ENCODE data around the gene BUD31.
"Not testable (repeated sequence)": the region's sequence is repeated elsewhere in the genome, so short reads cannot be mapped to it uniquely, and the experiment has no call there.

The BUD31 gene

GRCh38 chr7:99408379-99409191 is at the start of gene BUD31, which contains the start of gene PDAP1:
BUD31 (plus strand) TSS chr7:99408969; CDS start chr7:99411093, 2,124 bp downstream.
PDAP1 (minus strand) TSS chr7:99408597; CDS start chr7:99408548, 49 bp downstream.
- peak; percentile 93 for DNase-seq

- DNase-seq: no peak
Observed at GRCh38 chr7:99359465-99360154, 49.2 kb upstream of the BUD31 start.

- no peak for DNase-seq
Observed at GRCh38 chr7:99362801-99363200, 46.0 kb upstream of the BUD31 start.

- no peak for DNase-seq
Observed at GRCh38 chr7:99363286-99363685, 45.5 kb upstream of the BUD31 start.

GRCh38 chr7:99365318-99366141 is 43.2 kb upstream of the BUD31 start:
- DNase-seq: peak; percentile 58

GRCh38 chr7:99366646-99367045 is 42.1 kb upstream of the BUD31 start:
- DNase-seq: no peak

GRCh38 chr7:99368750-99369389 is 39.9 kb upstream of the BUD31 start:
- DNase-seq: no peak

GRCh38 chr7:99369767-99370391 is 38.9 kb upstream of the BUD31 start:
- no peak for DNase-seq

- DNase-seq: no peak
Observed at GRCh38 chr7:99371376-99371920, 37.3 kb upstream of the BUD31 start.

GRCh38 chr7:99372275-99373090 is 36.3 kb upstream of the BUD31 start:
- DNase-seq: no peak

GRCh38 chr7:99373091-99374066 is 35.4 kb upstream of the BUD31 start:
- DNase-seq: no peak

GRCh38 chr7:99374111-99375064 is 34.4 kb upstream of the BUD31 start, which contains the start of gene ARPC1B:
ARPC1B (plus strand) TSS chr7:99374730; CDS start chr7:99385715, 10,985 bp downstream.
- peak; percentile 76 for DNase-seq

GRCh38 chr7:99375070-99375807 is 33.5 kb upstream of the BUD31 start:
- DNase-seq: peak; percentile 40

- no peak for DNase-seq
Observed at GRCh38 chr7:99379043-99379577, 29.7 kb upstream of the BUD31 start.

GRCh38 chr7:99379693-99380031 is 29.1 kb upstream of the BUD31 start:
- not testable (repeated sequence) for DNase-seq

GRCh38 chr7:99380032-99380822 is 28.5 kb upstream of the BUD31 start:
- DNase-seq: no peak

Measured in activated CD4-positive, alpha-beta T cell treated with anti-CD3 and anti-CD28 coated beads for 1 hour (primary cell).